ENCODE measurements around the gene C16orf90. TPM values are rescaled to one million over a fixed set of nuclear protein-coding genes. Genes with fewer than 3 reads are reported as not detected.
"Not testable (repeated sequence)": the region's sequence is repeated elsewhere in the genome, so short reads cannot be mapped to it uniquely, and the experiment has no call there.

The C16orf90 gene
- total RNA-seq, 1 donor from 2014 or later = not detected

- Mint-ChIP-seq H3K36me3 (peaks cover 31% of the 10 kb centered on the region), H3K4me3 (no peak overlapping the region), H3K4me1 (ENCODE audit: unreplicated experiment) (peaks cover 6% of the 10 kb centered on the region), H3K9me3 (no peaks in the 10 kb centered on the region), H3K27me3 (no peaks in the 10 kb centered on the region), H3K27ac (no peak overlapping the region)
- DNase-seq (ENCODE audit: extremely low spot score, unreplicated experiment) = no peak
- no peak for TF ChIP-seq CTCF (conservative IDR thresholded peaks at IDR 0.05)
These were observed 14.2 kb downstream of the C16orf90 start for GRCh38 chr16:3480901-3481695.

GRCh38 chr16:3479654-3480216 is 15.6 kb downstream of the C16orf90 start:
- Mint-ChIP-seq H3K4me3 (no peak overlapping the region), H3K4me1 (ENCODE audit: unreplicated experiment) (peaks cover 6% of the 10 kb centered on the region), H3K27ac (no peak overlapping the region), H3K27me3 (no peaks in the 10 kb centered on the region), H3K9me3 (no peaks in the 10 kb centered on the region), H3K36me3 (peaks cover 31% of the 10 kb centered on the region)
- TF ChIP-seq CTCF (conservative IDR thresholded peaks at IDR 0.05) = no peak
- no peak for DNase-seq (ENCODE audit: extremely low spot score, unreplicated experiment)

GRCh38 chr16:3478242-3478925 is 16.9 kb downstream of the C16orf90 start:
- H3K4me1 Mint-ChIP-seq (ENCODE audit: unreplicated experiment) = peaks cover 6% of the 10 kb centered on the region
- peaks cover 23% of the 10 kb centered on the region for H3K36me3 Mint-ChIP-seq
- no peaks in the 10 kb centered on the region for H3K27me3 Mint-ChIP-seq
- DNase-seq (ENCODE audit: extremely low spot score, unreplicated experiment) = no peak
- H3K9me3 Mint-ChIP-seq = no peaks in the 10 kb centered on the region
- H3K27ac Mint-ChIP-seq = peak overlapping the region; percentile 84
- H3K4me3 Mint-ChIP-seq = no peak overlapping the region
- no peak for TF ChIP-seq CTCF (conservative IDR thresholded peaks at IDR 0.05)

- H3K27me3 Mint-ChIP-seq = no peaks in the 10 kb centered on the region
- no peak for TF ChIP-seq CTCF (conservative IDR thresholded peaks at IDR 0.05)
- peaks cover 17% of the 10 kb centered on the region for H3K36me3 Mint-ChIP-seq
- H3K27ac Mint-ChIP-seq = no peak overlapping the region
- no peak for DNase-seq (ENCODE audit: extremely low spot score, unreplicated experiment)
- H3K9me3 Mint-ChIP-seq = no peaks in the 10 kb centered on the region
- no peak overlapping the region for H3K4me3 Mint-ChIP-seq
- peaks cover 6% of the 10 kb centered on the region for H3K4me1 Mint-ChIP-seq (ENCODE audit: unreplicated experiment)
These were observed 18.9 kb downstream of the C16orf90 start for GRCh38 chr16:3476409-3476808.

GRCh38 chr16:3475604-3476375 is 19.5 kb downstream of the C16orf90 start:
- no peaks in the 10 kb centered on the region for H3K9me3 Mint-ChIP-seq
- H3K27me3 Mint-ChIP-seq = no peaks in the 10 kb centered on the region
- H3K4me1 Mint-ChIP-seq (ENCODE audit: unreplicated experiment) = peaks cover 6% of the 10 kb centered on the region
- no peak overlapping the region for H3K4me3 Mint-ChIP-seq
- H3K36me3 Mint-ChIP-seq = peaks cover 16% of the 10 kb centered on the region
- no peak for DNase-seq (ENCODE audit: extremely low spot score, unreplicated experiment)
- TF ChIP-seq CTCF (conservative IDR thresholded peaks at IDR 0.05) = no peak
- H3K27ac Mint-ChIP-seq = no peak overlapping the region

GRCh38 chr16:3474870-3475269 is 20.4 kb downstream of the C16orf90 start:
- H3K27me3 Mint-ChIP-seq; H3K27ac Mint-ChIP-seq; DNase-seq (ENCODE audit: extremely low spot score, unreplicated experiment); H3K4me3 Mint-ChIP-seq; H3K9me3 Mint-ChIP-seq; H3K4me1 Mint-ChIP-seq (ENCODE audit: unreplicated experiment): not testable (repeated sequence)
- H3K36me3 Mint-ChIP-seq = peaks cover 16% of the 10 kb centered on the region
